ENCODE results near the gene INAFM2. TPM values are rescaled to one million over a fixed set of nuclear protein-coding genes. Genes with fewer than 3 reads are reported as not detected.

Gene INAFM2
- polyA plus RNA-seq, 10 donors, result 11.4 to 18.1 (median 12.4) TPM

GRCh38 chr15:40303576-40303975 is 19.9 kb upstream of the INAFM2 start:
- no peak for DNase-seq

- DNase-seq, result no peak
Observed at GRCh38 chr15:40305281-40305680, 18.2 kb upstream of the INAFM2 start.

- DNase-seq, result no peak
Observed at GRCh38 chr15:40306371-40306770, 17.1 kb upstream of the INAFM2 start.

- no peak for DNase-seq
Observed at GRCh38 chr15:40306908-40307307, 16.6 kb upstream of the INAFM2 start.

GRCh38 chr15:40307421-40308211 is 15.9 kb upstream of the INAFM2 start, which contains the start of gene PLCB2:
Gene PLCB2 (minus strand): TSS chr15:40307935. CDS start chr15:40307672, 263 bp downstream.
- DNase-seq, result peak in 1 of 3 donors; percentile 52

GRCh38 chr15:40309344-40309862 is 14.1 kb upstream of the INAFM2 start:
- no peak for DNase-seq

GRCh38 chr15:40310001-40310959 is 13.2 kb upstream of the INAFM2 start:
- peak in 1 of 3 donors; percentile 65 for DNase-seq

GRCh38 chr15:40310993-40311392 is 12.5 kb upstream of the INAFM2 start:
- DNase-seq, result no peak

GRCh38 chr15:40312370-40313158 is 10.9 kb upstream of the INAFM2 start:
- no peak for DNase-seq

GRCh38 chr15:40313531-40314398 is 9.7 kb upstream of the INAFM2 start:
- no peak for DNase-seq

- DNase-seq, result no peak
Observed at GRCh38 chr15:40314723-40315276, 8.7 kb upstream of the INAFM2 start.

- no peak for DNase-seq
Observed at GRCh38 chr15:40316931-40317330, 6.6 kb upstream of the INAFM2 start.

- DNase-seq, result no peak
Observed at GRCh38 chr15:40317580-40317979, 5.9 kb upstream of the INAFM2 start.

- DNase-seq, result no peak
Observed at GRCh38 chr15:40320409-40320808, 3.1 kb upstream of the INAFM2 start.

- peak in 2 of 3 donors; percentile 61 to 76 for DNase-seq
Observed at GRCh38 chr15:40320931-40321371, 2.5 kb upstream of the INAFM2 start.

- no peak for DNase-seq
Observed at GRCh38 chr15:40322531-40323238, 807 bp upstream of the INAFM2 start.

- peak in 1 of 3 donors; percentile 61 for DNase-seq
Observed at GRCh38 chr15:40323953-40324937, 753 bp downstream of the INAFM2 start.

GRCh38 chr15:40325188-40325587 is 1.7 kb downstream of the INAFM2 start:
- DNase-seq, result no peak

Measured in muscle of back (tissue), 11 donors.